NCI-H187 (cell line): ENCODE results near the gene BLOC1S3.

Source experiments
- DNase-seq, 2 experiments: peaks; one replicate each; lab custom pipeline; 2025; lab: John Stamatoyannopoulos, UW

BLOC1S3 gene

GRCh38 chr19:45161738-45162607 is 16.6 kb upstream of the BLOC1S3 start:
- DNase-seq: no peak

- no peak for DNase-seq
Observed at GRCh38 chr19:45162608-45163143, 15.9 kb upstream of the BLOC1S3 start.

- DNase-seq: no peak
Observed at GRCh38 chr19:45163156-45163555, 15.4 kb upstream of the BLOC1S3 start.

DNA sequence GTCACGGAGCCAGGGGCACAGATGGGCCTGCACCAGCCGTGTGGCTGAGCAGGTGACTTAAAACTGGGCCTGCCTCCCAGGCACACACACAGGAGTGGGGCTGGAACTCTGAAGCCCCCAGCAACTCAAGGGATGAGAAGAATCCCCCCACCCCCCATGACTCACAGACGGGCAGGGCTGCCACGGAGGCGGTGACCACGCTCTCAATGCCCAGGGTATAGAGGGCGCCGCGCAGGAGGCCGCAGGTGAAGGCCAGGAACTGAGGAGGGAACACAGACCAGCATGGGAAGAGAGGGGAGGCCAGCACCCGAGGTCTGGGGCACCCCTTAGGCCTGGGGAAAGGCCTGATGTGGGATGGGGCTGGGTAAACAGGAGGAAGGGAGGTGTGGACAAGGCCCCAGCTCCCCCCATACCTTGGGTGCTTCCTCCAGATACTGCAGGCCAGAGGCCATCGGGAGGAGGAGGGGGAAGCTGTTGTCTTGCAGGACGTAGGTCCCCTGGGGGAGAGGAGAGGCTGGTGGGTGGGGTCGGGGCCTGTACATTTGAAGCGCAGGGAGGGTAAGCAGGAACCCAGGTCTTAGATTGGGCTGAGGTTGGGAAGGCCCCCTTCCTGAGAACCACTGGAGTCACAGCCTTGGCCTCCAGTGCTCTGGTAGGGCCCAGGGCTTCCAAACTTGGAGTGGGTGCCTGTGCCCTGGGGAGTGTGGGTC is 14.7 kb upstream of the BLOC1S3 start:
- DNase-seq: no peak

DNA sequence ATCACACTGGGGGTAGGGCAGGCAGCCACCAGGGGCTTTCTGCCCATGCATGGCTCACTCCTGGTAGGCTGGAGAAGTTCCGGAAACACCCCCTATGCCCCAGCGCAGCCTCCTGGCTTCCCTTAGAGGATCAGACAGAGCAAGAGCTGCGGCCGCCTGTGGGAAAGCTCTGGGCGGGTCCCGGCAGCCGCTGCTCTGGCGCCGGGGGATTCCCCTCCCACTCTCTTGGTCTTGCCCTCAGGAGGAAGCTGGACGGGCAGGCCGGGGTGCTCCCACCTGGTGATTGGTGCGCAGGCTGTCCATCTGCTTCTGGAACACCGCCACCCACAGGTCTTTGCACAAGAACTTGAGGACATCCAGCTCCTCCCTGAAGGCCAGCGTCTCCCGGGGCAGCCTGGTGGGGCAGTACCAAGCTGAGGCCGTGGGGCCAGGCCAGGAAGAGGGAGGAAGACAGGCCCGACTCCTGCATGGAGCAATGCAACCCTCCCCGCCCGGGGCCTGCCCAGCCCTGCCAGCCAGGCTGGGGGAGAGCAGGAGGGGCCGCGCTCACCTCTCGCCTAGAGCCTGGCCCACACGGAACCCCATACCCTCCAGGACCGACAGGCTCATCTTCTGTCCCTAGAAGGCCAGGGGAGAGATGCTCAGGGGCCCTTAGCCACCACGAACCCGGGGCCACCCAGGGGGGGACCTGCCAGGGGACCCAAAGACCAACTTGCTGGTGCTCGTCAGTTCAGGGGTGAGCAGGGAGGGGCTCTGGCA is 13.8 kb upstream of the BLOC1S3 start:
- DNase-seq: no peak

GRCh38 chr19:45166723-45167252 is 11.8 kb upstream of the BLOC1S3 start:
- peak; percentile 31 to 58 for DNase-seq

DNA sequence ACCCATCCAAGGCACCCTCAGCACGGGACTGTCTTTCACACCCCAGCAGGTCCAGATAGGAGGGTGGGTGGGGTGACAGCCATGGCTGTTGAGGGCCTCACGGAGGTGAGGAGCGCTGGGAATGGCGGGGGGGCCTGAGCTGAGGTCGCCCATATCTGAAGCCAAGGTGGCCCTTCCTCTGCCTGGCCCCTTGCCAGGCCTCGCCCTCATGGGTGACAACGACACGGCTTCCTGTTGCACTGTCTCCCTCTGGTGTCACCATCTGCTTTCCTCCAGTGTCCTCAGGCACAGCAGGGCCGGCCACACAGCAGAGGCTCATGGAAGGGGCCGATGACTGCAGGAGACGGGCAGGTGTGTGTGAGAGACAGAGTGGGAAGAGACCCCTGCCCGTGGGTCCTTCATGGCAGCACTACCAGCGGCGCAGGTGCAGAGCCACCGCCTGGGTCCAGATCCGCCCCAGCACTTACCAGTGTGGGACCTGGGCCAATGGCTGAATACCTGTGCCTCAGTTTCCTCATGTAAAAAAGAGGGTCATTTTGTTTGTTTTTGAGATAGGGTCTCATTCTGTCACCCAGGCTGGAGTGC is 9.7 kb upstream of the BLOC1S3 start:
- no peak for DNase-seq

GRCh38 chr19:45169602-45170001 is 9.0 kb upstream of the BLOC1S3 start:
- DNase-seq: no peak

DNA sequence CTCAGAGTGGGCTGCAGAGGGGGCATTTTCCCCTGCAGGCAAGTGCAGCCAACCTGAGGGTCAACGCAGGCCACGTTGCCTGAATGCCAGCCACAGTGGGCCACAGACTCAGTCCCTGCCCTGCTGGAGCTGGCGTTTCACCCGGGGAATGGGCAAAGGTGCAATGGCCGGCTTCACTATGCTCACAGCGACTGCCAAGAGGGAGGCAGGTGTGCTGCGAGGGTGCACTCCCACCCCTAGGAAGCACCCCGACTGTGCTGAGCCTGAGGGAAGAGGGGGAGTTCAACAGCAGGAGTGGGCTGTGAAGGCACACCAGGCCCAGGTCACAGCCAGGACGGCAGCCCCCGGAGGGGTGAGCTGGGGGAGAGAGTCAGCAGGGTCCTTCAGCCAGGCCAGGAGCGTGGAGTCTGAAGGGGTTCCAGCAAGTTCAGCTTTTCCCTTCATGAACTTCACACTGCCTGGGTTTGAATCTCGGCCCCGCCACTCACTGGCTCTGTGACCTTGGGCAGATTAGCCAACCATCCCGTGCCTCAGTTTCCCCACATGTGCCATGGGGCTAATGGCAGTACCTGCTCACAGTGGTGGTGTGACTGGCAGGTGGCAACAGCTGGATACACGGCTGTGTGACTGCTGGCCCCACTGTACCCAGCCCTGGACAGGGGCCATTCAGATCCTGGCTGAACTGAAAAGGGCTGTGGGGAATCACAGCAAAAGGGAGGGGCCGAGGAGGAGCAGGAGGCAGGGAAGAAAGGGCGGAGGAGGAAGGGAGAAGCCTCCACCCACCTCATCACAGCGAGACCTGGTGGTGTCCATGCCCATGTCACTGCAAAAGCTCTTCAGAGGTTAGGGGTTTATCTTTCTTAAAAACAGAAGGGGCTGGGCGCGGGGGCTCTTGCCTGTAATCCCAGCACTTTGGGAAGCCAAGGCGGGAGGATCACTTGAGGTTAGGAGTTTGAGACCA is 8.2 kb upstream of the BLOC1S3 start:
- no peak for DNase-seq

DNA sequence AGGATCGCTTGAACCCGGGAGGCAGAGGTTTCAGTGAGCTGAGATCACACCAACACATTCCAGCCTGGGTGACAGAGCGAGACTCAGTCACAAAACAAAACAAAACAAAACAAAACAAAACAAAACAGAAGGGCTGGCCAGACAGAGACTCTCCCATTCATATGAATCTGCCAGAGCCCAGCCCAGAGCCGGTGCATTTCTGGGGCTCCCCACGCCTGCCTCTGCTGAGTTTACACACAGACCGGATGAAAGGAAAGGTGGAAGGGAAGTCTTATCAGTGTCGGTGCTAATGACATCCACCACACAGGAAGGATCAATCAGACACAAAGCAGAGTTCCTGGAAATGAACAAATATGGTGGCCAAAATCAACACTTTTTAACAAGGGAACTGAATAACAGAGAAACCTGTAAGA is 7.4 kb upstream of the BLOC1S3 start:
- DNase-seq: no peak

GRCh38 chr19:45172173-45172572 is 6.4 kb upstream of the BLOC1S3 start:
- DNase-seq: no peak

DNA sequence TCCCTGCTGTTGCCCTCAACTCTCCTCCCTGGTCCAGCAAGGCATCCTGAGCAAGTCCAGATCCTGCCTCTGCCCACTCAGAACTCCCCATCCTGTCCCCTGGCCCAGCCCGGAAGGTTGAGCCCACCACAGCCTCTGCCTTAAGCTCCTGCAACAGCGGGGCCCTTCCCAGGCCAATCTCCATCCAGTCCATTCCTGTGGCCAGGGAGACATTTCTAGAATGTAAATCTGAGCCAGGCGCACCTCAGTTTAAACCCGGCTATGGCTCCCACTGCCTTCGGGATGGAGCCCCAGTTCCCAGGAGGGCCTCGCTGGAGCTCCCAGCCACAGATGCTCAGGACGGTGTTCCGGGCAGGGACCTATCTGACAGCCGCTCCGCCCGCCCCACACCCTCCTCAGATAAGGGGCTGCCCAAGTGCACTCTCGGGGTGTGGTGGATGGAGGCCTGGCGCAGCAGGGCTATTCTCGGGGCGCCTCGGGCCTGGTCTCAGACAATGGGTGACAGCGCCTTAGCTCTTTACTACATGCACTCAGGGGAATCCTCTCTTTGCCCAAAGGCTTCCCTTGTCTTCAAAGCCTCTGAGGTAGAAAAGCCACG is 5.9 kb upstream of the BLOC1S3 start:
- DNase-seq: no peak

DNA sequence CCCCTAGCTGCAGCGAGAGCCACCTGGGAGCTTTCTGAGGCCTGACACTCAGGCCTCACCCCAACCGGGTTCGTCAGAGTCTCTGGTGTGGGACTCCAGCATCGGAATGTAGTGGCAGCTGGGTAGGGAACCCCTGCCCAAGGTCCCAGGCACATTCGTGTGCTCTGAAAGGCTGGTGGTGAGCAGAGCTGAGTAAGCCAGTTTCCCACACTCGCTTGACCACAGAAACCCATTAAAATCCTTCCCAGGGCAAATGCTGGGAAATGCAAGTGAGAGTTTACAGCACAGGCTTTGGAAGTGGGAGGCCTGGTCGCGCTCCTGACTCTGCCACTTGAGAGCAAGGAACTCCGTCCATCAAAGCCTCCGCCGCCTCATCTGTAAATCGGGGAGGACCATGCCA is 4.8 kb upstream of the BLOC1S3 start:
- no peak for DNase-seq

DNA sequence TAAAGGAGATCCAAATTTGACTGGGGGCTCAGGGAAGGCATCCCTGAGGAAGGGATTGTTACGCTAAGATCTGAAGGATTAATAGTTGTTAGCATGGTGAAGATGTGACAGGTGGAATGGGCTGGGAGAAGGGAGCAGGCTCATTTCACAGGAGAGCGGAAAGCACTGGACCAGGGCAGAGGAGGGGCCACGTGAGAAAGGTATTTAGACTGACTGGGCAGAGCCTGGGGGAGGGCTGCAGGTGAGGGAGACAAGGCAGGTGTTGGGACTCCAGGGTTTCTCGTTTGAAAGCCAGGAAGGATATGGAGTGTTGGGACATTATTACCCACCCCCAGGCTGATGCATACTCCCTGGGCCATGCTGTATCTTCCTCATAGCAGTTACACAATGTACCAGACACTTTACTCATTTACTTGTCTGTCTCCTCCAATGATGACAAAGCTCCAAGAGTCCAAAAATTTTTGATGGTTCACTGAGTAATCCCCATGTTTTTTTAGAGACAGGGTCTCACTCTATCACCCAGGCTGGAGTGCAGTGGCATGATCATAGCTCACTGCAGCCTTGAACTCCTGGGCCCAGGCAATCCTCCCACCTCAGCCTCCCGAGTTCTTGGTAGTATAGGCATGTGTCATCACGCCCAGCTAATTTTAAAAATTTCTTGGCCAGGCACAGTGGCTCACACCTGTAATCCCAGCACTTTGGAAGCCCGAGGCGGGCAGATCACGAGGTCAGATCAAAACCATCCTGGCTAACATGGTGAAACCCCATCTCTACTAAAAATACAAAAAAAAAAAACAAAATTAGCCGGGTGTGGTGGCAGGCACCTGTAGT is 2.9 kb upstream of the BLOC1S3 start:
- no peak for DNase-seq

GRCh38 chr19:45177817-45178261 is 745 bp upstream of the BLOC1S3 start, which contains the start of gene TRAPPC6A:
Gene TRAPPC6A (minus strand): TSS chr19:45178237. CDS start chr19:45178218, 19 bp downstream.
- no peak for DNase-seq

DNA sequence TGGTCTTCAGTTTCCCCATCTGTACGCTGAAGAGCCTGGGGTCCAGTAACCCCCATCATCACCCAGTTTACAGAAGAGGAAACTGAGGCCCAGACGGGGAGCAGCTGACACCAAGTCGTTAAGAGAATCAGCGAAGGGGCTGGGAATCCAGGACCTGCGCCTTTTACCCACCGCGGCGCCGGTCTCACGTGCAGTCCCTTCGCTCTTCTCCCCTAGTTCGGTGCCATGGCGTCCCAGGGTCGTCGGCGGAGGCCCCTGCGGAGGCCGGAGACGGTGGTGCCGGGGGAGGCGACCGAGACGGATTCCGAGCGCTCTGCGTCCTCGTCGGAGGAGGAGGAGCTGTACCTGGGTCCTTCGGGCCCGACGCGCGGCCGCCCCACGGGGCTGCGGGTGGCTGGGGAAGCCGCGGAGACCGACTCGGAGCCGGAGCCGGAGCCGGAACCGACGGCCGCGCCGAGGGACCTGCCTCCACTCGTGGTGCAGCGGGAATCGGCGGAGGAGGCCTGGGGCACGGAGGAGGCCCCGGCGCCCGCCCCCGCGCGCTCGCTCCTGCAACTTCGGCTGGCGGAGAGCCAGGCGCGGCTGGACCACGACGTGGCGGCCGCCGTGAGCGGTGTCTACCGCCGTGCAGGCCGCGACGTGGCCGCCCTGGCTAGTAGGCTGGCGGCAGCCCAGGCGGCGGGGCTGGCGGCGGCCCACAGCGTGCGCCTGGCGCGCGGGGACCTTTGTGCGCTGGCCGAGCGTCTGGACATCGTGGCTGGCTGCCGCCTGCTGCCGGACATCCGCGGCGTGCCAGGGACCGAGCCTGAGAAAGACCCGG is 698 bp downstream of the BLOC1S3 start:
- DNase-seq: no peak

DNA sequence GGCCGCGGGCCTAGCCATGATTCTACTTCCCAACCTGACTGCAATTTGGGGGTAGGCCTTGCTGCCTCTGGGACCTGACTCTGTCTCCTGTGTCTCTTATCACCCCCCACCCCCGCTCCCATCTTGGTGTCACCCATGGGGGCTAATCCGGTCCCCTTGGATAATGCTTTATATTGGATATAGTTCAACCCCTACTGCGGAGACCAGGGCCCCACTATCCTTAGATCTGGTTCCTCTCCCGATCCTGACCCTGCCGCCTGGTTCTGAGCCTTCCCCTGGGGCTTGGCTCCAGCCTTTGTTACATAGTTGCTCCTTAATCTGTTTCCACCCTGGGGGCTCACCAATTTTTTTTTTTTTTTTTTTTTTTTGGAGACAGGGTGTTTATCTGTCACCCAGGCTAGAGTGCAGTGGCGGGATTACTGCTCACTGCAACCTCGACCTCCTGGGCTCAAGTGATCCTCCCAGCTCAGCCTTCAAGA is 1.3 kb downstream of the BLOC1S3 start:
- no peak for DNase-seq

DNA sequence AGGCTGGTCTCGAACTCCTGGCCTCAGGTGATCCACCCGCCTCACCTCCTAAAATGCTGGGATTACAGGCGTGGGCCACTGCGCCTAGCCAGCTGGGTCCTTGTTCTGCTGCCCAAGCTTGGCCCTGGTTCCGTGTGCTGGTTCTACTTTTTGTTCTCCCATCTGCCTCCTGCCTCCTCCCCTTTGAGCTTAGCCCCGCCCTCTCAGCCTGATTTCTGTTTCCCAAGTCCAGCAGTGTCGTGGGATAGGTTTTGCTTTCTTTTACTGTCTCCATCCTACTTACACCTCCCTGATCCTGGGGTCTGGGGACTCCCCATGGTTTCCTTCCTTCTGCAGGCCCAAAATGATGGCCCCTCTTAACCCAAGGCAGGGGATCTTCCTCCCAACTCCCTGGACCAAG is 2.4 kb downstream of the BLOC1S3 start:
- no peak for DNase-seq
